Endothelial cell of umbilical vein (primary cell): ENCODE results near the gene CHRM1. TPM values are rescaled to one million over a fixed set of nuclear protein-coding genes. Genes with fewer than 3 reads are reported as not detected.

ENCODE experiments used
- BruUV-seq: library from RNA; stranded (reverse); fragments of 400-500 nt; replicated peaks from 2 replicates; lab custom pipeline; 2021; lab: Mats Ljungman, UMichigan
- CTCF ChIA-PET: fragments of 300-600, 350-600 bp; sonication (Branson Sonifier 250); formaldehyde crosslinking; loops from one replicate; lab custom pipeline; 2021; ENCODE audit warnings: antibody characterized with exemption, inconsistent platforms; lab: Charles Lee
- POLR2A ChIA-PET: fragments of 300-600, 350-600 bp; sonication (Branson Sonifier 250); formaldehyde crosslinking; loops from one replicate; lab custom pipeline; 2021; ENCODE audit warnings: antibody characterized with exemption, inconsistent platforms; lab: Charles Lee
- DNase-seq: peaks from one replicate; pipeline ENCODE4 v3.0.0-alpha.2; 2011; ENCODE audit warnings: low read depth, low spot score
- FAIRE-seq: peaks from 2 replicates; lab custom pipeline; 2011; peaks lifted over from hg19 to GRCh38; lab: Jason Lieb, UNC
- H2AFZ ChIP-seq: 2 replicates; pipeline ENCODE4 v1.6.0; 2012; ENCODE audit warnings: low read depth, low read length, control low read depth, inconsistent platforms
- H3K27ac ChIP-seq: 2 replicates; pipeline ENCODE4 v1.5.1; 2011; ENCODE audit warnings: low read depth, mild to moderate bottlenecking, control low read depth, low read length, moderate library complexity; ENCODE audit not compliant: insufficient read depth
- H3K27me3 ChIP-seq, 2 experiments: 2 replicates each; pipeline versions ENCODE4 v1.6.0 to v1.6.1; 2011; ENCODE audit warnings: low read length in 2 of 2, mixed read lengths in 1 of 2; ENCODE audit not compliant: control insufficient read depth in 2 of 2, insufficient read depth in 2 of 2
- H3K36me3 ChIP-seq, 2 experiments: 2 replicates in 1 of 2; 3 replicates in 1 of 2; pipeline ENCODE4 v1.5.1; 2011; ENCODE audit warnings: low read length in 2 of 2, mild to moderate bottlenecking in 1 of 2, moderate library complexity in 1 of 2; ENCODE audit not compliant: control insufficient read depth in 2 of 2, insufficient read depth in 2 of 2; ENCODE audit errors: extremely low read depth in 1 of 2
- H3K4me1 ChIP-seq: 3 replicates; pipeline ENCODE4 v1.5.1; 2011; ENCODE audit warnings: mild to moderate bottlenecking, low read length; ENCODE audit not compliant: control insufficient read depth, insufficient read depth; ENCODE audit errors: extremely low read depth
- H3K4me2 ChIP-seq: 2 replicates; pipeline ENCODE4 v1.6.1; 2011; ENCODE audit warnings: low read length, control low read depth, mixed read lengths; ENCODE audit not compliant: insufficient read depth
- H3K4me3 ChIP-seq, 3 experiments: fragments of 200-600 bp in 1 of 3; sonication (generic), shearing (Covaris generic) in 1 of 3; replicated peaks in 1 of 3; 2 replicates each; pipeline ENCODE4 v1.5.1; 2011 to 2016; ENCODE audit warnings: control low read depth in 3 of 3, low read length in 3 of 3, mild to moderate bottlenecking in 2 of 3, inconsistent platforms in 1 of 3, low read depth in 1 of 3, moderate library complexity in 1 of 3; ENCODE audit not compliant: insufficient read depth in 1 of 3
- H3K79me2 ChIP-seq: 2 replicates; pipeline ENCODE4 v1.6.0; 2012; ENCODE audit warnings: low read length, inconsistent platforms; ENCODE audit not compliant: control insufficient read depth, insufficient read depth
- H3K9ac ChIP-seq: replicated peaks from 2 replicates; pipeline ENCODE3; 2011; ENCODE audit warnings: low read length, control low read depth; ENCODE audit not compliant: insufficient read depth; ENCODE audit errors: extremely low read depth
- H3K9me1 ChIP-seq: replicated peaks from 3 replicates; pipeline ENCODE4 v1.6.0; 2011; ENCODE audit warnings: mild to moderate bottlenecking, low read length; ENCODE audit not compliant: control insufficient read depth, insufficient read depth; ENCODE audit errors: extremely low read depth
- H3K9me3 ChIP-seq: replicated peaks from 2 replicates; pipeline ENCODE4 v1.5.1; 2012; ENCODE audit warnings: low read length, inconsistent platforms; ENCODE audit not compliant: control insufficient read depth, insufficient read depth
- H4K20me1 ChIP-seq: replicated peaks from 2 replicates; pipeline ENCODE3; 2011; ENCODE audit warnings: mild to moderate bottlenecking, low read length; ENCODE audit not compliant: control insufficient read depth, insufficient read depth; ENCODE audit errors: extremely low read depth
- EZH2 ChIP-seq: IDR thresholded peaks from 2 replicates; pipeline ENCODE4 v1.6.1; 2012; ENCODE audit warnings: borderline replicate concordance, low read depth, mild to moderate bottlenecking, moderate library complexity, low read length, inconsistent platforms; ENCODE audit not compliant: severe bottlenecking
- FOS ChIP-seq: IDR thresholded peaks from 2 replicates; pipeline ENCODE4 v1.6.1; 2011; ENCODE audit warnings: mild to moderate bottlenecking, low read length, moderate library complexity, borderline replicate concordance; ENCODE audit not compliant: insufficient read depth
- GATA2 ChIP-seq: IDR thresholded peaks from 2 replicates; pipeline ENCODE4 v1.7.0; 2011; ENCODE audit warnings: low read depth, mild to moderate bottlenecking, moderate library complexity, mixed read lengths, low read length; ENCODE audit not compliant: insufficient read length, insufficient read depth
- JUN ChIP-seq: IDR thresholded peaks from 2 replicates; pipeline ENCODE4 v1.6.1; 2011; ENCODE audit warnings: borderline replicate concordance, low read depth; ENCODE audit not compliant: insufficient read length, insufficient read depth
- MAX ChIP-seq: IDR thresholded peaks from 2 replicates; pipeline ENCODE4 v1.6.1; 2011; ENCODE audit not compliant: insufficient read depth, insufficient read length
- MYC ChIP-seq: IDR thresholded peaks from one replicate; pipeline ENCODE4 v1.6.1; 2011; ENCODE audit warnings: mild to moderate bottlenecking, low read depth, low read length
- POLR2A ChIP-seq: IDR thresholded peaks from 2 replicates; pipeline ENCODE4 v1.6.1; 2012; ENCODE audit warnings: low read depth, mild to moderate bottlenecking, control low read depth, low read length
- POLR2AphosphoS5 ChIP-seq: IDR thresholded peaks from 2 replicates; pipeline ENCODE4 v1.6.1; 2012; ENCODE audit warnings: low read depth, mild to moderate bottlenecking, control low read depth, low read length, moderate library complexity; ENCODE audit not compliant: insufficient read depth
- dilution Hi-C: fragments of 300-500 bp; cut with MboI; formaldehyde crosslinking; loops from one replicate; pipeline ENCODE4 v1.15.0; 2019; ENCODE audit warnings: low sequenced_read_pairs; ENCODE audit not compliant: extremely low pct_ligation_motif_present
- intact Hi-C: fragments of 100-400 bp; cut with micrococcal nuclease; formaldehyde crosslinking; loops from one replicate; pipeline ENCODE4 v1.10.0; 2022
- polyA plus RNA-seq, 4 experiments: library from polyadenylated mRNA; depleted of rRNA in 3 of 4; stranded (reverse) in 3 of 4; unstranded in 1 of 4; fragments of >200 nt; gene quantifications; 2 replicates each; pipeline versions ENCODE4 v1.2.1 to v1.2.3, GENCODE V29; 2011 to 2012; ENCODE audit warnings: missing spikeins in 1 of 4
- total RNA-seq: library from RNA; stranded (reverse); gene quantifications from 2 replicates; pipeline ENCODE4 v1.2.3, GENCODE V29; 2021
- TF ChIP-seq, protein P1 (sequence below), 2 donors: IDR thresholded peaks; 1 replicate in 1 of 2; 2 replicates in 1 of 2; pipeline ENCODE4 v1.5.1; 2011; ENCODE audit warnings: low read length in 2 of 2, mild to moderate bottlenecking in 2 of 2, moderate library complexity in 2 of 2, control low read depth in 1 of 2, inconsistent platforms in 1 of 2, low read depth in 1 of 2; ENCODE audit not compliant: insufficient read depth in 1 of 2; ENCODE audit errors: extremely low read depth in 1 of 2

CHRM1 gene
- total and polyA plus RNA-seq, 2 donors (not counting 3 experiments of a cell fraction or from before 2014, with no cell fraction given), result not detected

DNA sequence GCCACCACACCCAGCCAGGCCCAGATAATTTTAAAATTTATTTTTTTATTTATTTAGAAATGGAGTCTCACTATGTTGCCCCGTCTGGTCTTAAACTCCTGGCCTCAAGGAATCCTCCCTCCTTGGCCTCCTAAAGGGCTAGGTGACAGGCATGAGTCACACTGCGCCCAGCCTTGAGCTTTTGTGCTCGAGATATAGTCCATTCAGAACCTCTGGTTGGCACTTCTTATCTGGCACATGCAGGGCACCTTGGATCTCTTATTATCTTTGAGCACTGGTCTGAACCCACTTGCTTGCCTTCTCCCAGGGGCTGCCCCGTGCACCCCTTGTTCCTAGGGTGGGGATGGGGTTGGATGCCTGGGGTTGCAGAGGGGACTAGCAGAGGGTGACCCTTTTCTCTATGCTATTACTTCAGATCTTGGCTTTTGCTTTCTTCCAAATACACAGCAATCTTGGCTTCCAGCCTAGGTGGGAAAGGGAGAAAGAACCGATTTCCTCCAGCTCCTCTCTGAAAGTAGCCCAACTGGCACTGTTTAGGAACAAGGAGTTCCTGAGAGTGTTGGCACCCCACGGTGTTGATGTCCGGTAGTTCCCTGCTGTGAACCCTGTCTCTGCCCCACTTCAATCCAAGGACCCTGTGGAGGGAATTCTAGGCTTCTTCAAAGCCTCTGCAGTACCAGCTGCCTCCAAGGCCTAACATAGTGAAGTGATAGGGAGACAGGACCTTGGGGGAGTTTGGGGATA lies 41.8 kb downstream of the CHRM1 start:
- peak overlapping the region; percentile 70 for H3K4me2 ChIP-seq
- no peaks in the 10 kb centered on the region for H3K9me3 ChIP-seq
- H3K4me3 ChIP-seq, result no peak overlapping the region
- H3K36me3 ChIP-seq, result peaks cover 9 to 18% of the 10 kb centered on the region in 2 experiments
- H3K9ac ChIP-seq, result no peak overlapping the region
- intact Hi-C loops (no loop called here), dilution Hi-C loops (no loop called here)
- FAIRE-seq (peak; percentile 24), DNase-seq (peak; percentile 43)
- peaks cover 38% of the 10 kb centered on the region for H3K79me2 ChIP-seq
- ChIA-PET POLR2A (interaction anchor here (0.9 kb wide), 1 partner anchor 38 kb away, joined by 8 read pairs; no protein-coding TSS in a partner anchor), CTCF (interaction anchor here (0.9 to 1.2 kb wide), 3 partner anchors 10 to 199 kb away, joined by 3 to 5 read pairs (median 3); no protein-coding TSS in a partner anchor)
- no peaks in the 10 kb centered on the region for H4K20me1 ChIP-seq
- H2AFZ ChIP-seq, result no peak overlapping the region
- H3K27me3 ChIP-seq, result no peaks in the 10 kb centered on the region
- TF ChIP-seq MYC, result no peak
- TF ChIP-seq JUN, result no peak
- TF ChIP-seq, protein P1, sequence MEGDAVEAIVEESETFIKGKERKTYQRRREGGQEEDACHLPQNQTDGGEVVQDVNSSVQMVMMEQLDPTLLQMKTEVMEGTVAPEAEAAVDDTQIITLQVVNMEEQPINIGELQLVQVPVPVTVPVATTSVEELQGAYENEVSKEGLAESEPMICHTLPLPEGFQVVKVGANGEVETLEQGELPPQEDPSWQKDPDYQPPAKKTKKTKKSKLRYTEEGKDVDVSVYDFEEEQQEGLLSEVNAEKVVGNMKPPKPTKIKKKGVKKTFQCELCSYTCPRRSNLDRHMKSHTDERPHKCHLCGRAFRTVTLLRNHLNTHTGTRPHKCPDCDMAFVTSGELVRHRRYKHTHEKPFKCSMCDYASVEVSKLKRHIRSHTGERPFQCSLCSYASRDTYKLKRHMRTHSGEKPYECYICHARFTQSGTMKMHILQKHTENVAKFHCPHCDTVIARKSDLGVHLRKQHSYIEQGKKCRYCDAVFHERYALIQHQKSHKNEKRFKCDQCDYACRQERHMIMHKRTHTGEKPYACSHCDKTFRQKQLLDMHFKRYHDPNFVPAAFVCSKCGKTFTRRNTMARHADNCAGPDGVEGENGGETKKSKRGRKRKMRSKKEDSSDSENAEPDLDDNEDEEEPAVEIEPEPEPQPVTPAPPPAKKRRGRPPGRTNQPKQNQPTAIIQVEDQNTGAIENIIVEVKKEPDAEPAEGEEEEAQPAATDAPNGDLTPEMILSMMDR (IDR thresholded peaks at IDR 0.05; ENCODE audit: extremely low read depth in 1 of 2, insufficient read depth in 1 of 2, low read depth in 1 of 2, low read length in 2 of 2), result no peak
- TF ChIP-seq POLR2AphosphoS5, result no peak
- no peak for TF ChIP-seq GATA2
- TF ChIP-seq FOS, result no peak
- no peak for TF ChIP-seq EZH2
- TF ChIP-seq MAX, result no peak
- no peak for TF ChIP-seq POLR2A
- no TSS peak for BruUV-seq
- H3K9me1 ChIP-seq, result no peaks in the 10 kb centered on the region
- peaks cover 34% of the 10 kb centered on the region for H3K4me1 ChIP-seq
- H3K27ac ChIP-seq, result peak overlapping the region; percentile 0
